GM12878 (cell line): ENCODE data around the gene NUDT14.

Experiments
- ATF3 ChIP-seq: IDR thresholded peaks from 2 replicates; pipeline ENCODE4 v1.6.1; 2011; ENCODE audit warnings: low read depth, mild to moderate bottlenecking, low read length, moderate library complexity, borderline replicate concordance; ENCODE audit errors: extremely low read depth
- ATF7 ChIP-seq: fragments of 450-650 bp; IDR thresholded peaks from 2 replicates; pipeline ENCODE4 v1.6.1; 2016; ENCODE audit warnings: low read depth, mild to moderate bottlenecking
- CTCF ChIP-seq, 3 experiments: IDR thresholded peaks in 2 of 3; conservative IDR thresholded peaks in 1 of 3; 2 replicates each; pipeline ENCODE4 v1.5.1; 2011; ENCODE audit warnings: low read depth in 3 of 3, low read length in 3 of 3, mild to moderate bottlenecking in 3 of 3, control low read depth in 2 of 3, moderate library complexity in 2 of 3, inconsistent platforms in 1 of 3, mixed read lengths in 1 of 3; ENCODE audit not compliant: control insufficient read depth in 2 of 3, insufficient read depth in 1 of 3; ENCODE audit errors: extremely low read depth in 1 of 3
- FOS ChIP-seq: IDR thresholded peaks from 3 replicates; pipeline ENCODE4 v1.6.1; 2011; ENCODE audit warnings: borderline replicate concordance; ENCODE audit not compliant: insufficient read length; ENCODE audit errors: extremely low read depth
- IRF4 ChIP-seq: IDR thresholded peaks from 2 replicates; pipeline ENCODE4 v1.6.1; 2011; ENCODE audit warnings: low read depth, low read length
- JUNB ChIP-seq: IDR thresholded peaks from 2 replicates; pipeline ENCODE4 v1.6.1; 2016; ENCODE audit warnings: antibody characterized with exemption, mild to moderate bottlenecking
- MYB ChIP-seq: fragments of 150-350 bp; IDR thresholded peaks from 2 replicates; pipeline ENCODE4 v1.6.1; 2014; ENCODE audit warnings: mild to moderate bottlenecking, low read depth, low read length, borderline replicate concordance
- POLR2AphosphoS5 ChIP-seq: IDR thresholded peaks from 2 replicates; pipeline ENCODE4 v1.6.1; 2011; ENCODE audit warnings: mild to moderate bottlenecking, low read length, inconsistent platforms
- RFX5 ChIP-seq: IDR thresholded peaks from 2 replicates; pipeline ENCODE4 v1.6.1; 2011; ENCODE audit warnings: low read depth, low read length, improper control_type of control experiment
- TAF1 ChIP-seq: IDR thresholded peaks from 2 replicates; pipeline ENCODE4 v1.6.1; 2011; ENCODE audit warnings: mild to moderate bottlenecking, low read depth, low read length, borderline replicate concordance
- USF2 ChIP-seq: IDR thresholded peaks from 2 replicates; pipeline ENCODE4 v1.6.1; 2011; ENCODE audit warnings: low read depth, low read length, improper control_type of control experiment, borderline replicate concordance
- ZBED1 ChIP-seq: IDR thresholded peaks from 2 replicates; pipeline ENCODE4 v1.6.1; 2016; ENCODE audit warnings: borderline replicate concordance
- ZNF274 ChIP-seq: IDR thresholded peaks from one replicate; pipeline ENCODE4 v1.8.0; 2011; ENCODE audit not compliant: insufficient read length, insufficient read depth

GRCh38 chr14:105123064-105123665, 57.9 kb downstream of the NUDT14 start:
- TF ChIP-seq FOS (no peak), IRF4 (no peak), ZNF274 (no peak), USF2 (no peak), TAF1 (no peak), POLR2AphosphoS5 (no peak), CTCF (IDR thresholded peaks at IDR 0.05 in 2 of 3, conservative IDR thresholded peaks at IDR 0.05 in 1 of 3; ENCODE audit: control insufficient read depth in 2 of 3, extremely low read depth in 1 of 3, insufficient read depth in 1 of 3, low read depth in 3 of 3, low read length in 3 of 3) (no peak), RFX5 (no peak), ZBED1 (no peak), ATF3 (no peak), JUNB (no peak), MYB (no peak), ATF7 (no peak)
